ENCODE measurements around the gene KRT86.

- no peak for TF ChIP-seq POLR2AphosphoS5 (IDR thresholded peaks at IDR 0.05)
- TF ChIP-seq CTCF (IDR thresholded peaks at IDR 0.05), result no peak
- no peak for TF ChIP-seq EP300 (IDR thresholded peaks at IDR 0.05)
These were observed 48.0 kb upstream of the KRT86 start for GRCh38 chr12:52226446-52226845.
